Motor neuron (in vitro differentiated cells): ENCODE measurements around the gene GABRG3. TPM values are rescaled to one million over a fixed set of nuclear protein-coding genes. Genes with fewer than 3 reads are reported as not detected.
A peak's percentile ranks its signal among the peaks of the same experiment; 100 is the strongest.

Experiments used
- ATAC-seq, 8 experiments: fragments of 200-7000 bp; cut with Tn5 transposase; replicated peaks in 6 of 8; 2 replicates each; pipeline ENCODE4 v1.8.0; 2021; ENCODE audit warnings: mild to moderate bottlenecking in 8 of 8, moderate library complexity in 8 of 8
- H3K27ac ChIP-seq, 2 donors: fragments of 250-450 bp; sonication (Bioruptor Pico); 2 replicates each; pipeline ENCODE4 v1.9.0; 2021; ENCODE audit warnings: antibody characterized with exemption in 2 of 2, mild to moderate bottlenecking in 2 of 2, moderate library complexity in 1 of 2
- H3K4me1 ChIP-seq, 2 donors: fragments of 250-450 bp; sonication (Bioruptor Pico); replicated peaks in 1 of 2; 2 replicates each; pipeline ENCODE4 v1.6.1; 2021; ENCODE audit warnings: antibody characterized with exemption in 2 of 2, mild to moderate bottlenecking in 2 of 2, moderate library complexity in 1 of 2
- H3K4me3 ChIP-seq, 5 donors: fragments of 250-450 bp; sonication (Bioruptor Pico); 2 replicates each; pipeline ENCODE4 v1.9.0; 2021; ENCODE audit warnings: antibody characterized with exemption in 5 of 5, mild to moderate bottlenecking in 5 of 5, moderate library complexity in 4 of 5
- WGBS, 10 experiments: fragments of 450-650 bp; shearing (Covaris generic); methylation state at CpG; one replicate each; pipeline ENCODE4 v1.0.0; 2022; 5-methylcytosine and 5-hydroxymethylcytosine counted together
- in situ Hi-C, 9 experiments: fragments of 400-800 bp; cut with MboI; loops; one replicate each; pipeline ENCODE4 v1.15.0; 2021; ENCODE audit warnings: low sequenced_read_pairs in 9 of 9, low pct_unique_long_range_greater_than_20kb in 2 of 9; ENCODE audit not compliant: unreplicated experiment in 9 of 9
- total RNA-seq, 8 experiments: library from RNA; unstranded; fragments of 300-600 nt; gene quantifications; 2 replicates each; pipeline versions ENCODE4 v1.2.3 to v1.2.4, GENCODE V29; 2022

GABRG3 gene
- total RNA-seq, 8 experiments from 2014 or later = 0.04 to 3.4 (median 0.88) TPM

DNA sequence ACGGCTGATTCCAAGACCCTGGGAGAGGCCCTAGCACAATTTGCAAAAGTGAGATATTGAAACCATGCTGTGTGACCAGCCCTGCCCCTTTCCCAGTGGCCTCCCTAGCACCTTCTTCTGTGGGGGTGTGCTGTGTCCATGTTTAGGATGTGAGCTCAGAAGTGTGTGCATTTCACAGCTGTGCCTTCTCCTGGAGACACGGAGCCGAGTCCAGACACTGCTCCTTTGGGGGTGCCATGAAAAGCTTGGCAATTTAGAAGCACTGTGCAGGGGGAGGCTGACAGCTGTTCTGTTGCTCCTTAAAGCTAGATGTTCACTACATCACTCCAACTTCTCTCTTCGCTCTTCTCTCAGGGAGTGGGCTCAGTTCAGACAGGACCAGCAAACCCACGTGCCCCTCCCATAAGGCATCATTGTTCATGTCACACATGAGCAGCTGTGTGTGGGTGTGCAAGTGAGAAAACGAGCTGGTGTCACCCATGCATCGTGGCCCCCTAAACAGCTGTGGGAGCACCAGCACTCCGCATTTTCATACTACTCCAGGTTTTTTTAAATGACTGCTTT is 492.6 kb downstream of the GABRG3 start:
- peaks cover 2 to 5% of the 10 kb centered on the region in 2 donors for H3K4me1 ChIP-seq
- WGBS, 10 experiments = 16 to 100% (median 77%) methylated on average over 1 to 5 of the region's 8 CpGs; no CpG with 5 or more reads in 2 of the 10 experiments
- H3K27ac ChIP-seq = no peak overlapping the region
- no peak overlapping the region for H3K4me3 ChIP-seq
- ATAC-seq = peak in 2 of 8 experiments; percentile 39 to 44
- in situ Hi-C loops = no loop called here

DNA sequence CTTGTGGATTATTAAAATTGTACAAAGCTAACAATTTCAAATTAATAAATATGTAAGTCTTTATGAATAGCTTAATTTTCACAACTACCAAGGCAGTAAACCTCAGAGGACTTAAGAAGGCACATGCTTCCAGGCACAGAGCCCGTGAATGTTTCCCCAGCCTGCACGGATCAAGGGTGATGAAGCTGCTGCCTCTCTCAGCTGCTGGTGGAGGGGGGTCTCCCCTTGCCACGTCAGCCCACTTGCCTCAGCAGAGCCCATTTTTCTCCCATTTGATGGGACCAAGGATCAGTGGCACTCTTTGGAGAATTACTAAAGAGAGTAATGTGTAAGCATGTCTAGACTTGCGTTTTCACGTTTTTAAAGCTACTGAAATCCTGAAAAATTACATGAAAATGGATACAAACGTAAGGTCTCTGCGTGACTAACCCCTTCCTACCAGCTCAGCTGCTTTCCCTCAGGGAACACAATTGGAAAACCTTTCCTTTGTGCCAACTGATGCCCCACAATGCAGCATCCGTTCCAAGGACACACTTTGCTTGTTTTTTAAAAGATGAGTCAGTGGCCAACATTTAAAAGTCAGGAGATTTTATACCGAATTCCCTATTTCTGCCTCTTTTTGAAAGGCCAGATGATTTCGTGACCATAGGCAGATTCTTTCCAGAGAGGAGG is 494.1 kb downstream of the GABRG3 start:
- no peak overlapping the region for H3K27ac ChIP-seq
- ATAC-seq = peak in 5 of 8 experiments; percentile 33 to 88 (median 55)
- H3K4me3 ChIP-seq = no peak overlapping the region
- in situ Hi-C loops = no loop called here
- peaks cover 0 to 4% of the 10 kb centered on the region in 2 donors for H3K4me1 ChIP-seq
- WGBS, 10 experiments = 4 to 84% (median 57%) methylated on average over 3 to 10 of the region's 10 CpGs

DNA sequence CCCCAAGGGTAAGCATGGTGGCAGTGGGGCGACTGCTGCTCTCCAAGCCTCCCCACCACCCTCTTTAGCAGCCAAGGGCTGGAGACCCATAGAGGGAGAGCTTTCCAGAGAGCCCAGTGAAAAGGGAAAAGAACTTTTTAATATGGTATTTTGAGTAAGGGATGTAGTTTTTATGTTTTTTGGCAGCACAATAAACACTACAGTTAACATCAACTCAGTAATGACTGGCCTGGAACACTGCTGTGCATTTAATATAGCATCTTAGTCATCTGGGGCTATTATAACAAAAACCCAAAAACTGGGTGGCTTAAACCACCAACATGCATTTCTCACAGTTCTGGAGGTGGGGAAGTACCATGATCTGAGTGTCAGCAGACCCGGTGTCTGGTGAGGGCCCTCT is 495.8 kb downstream of the GABRG3 start:
- Histone ChIP-seq H3K4me1 (peaks cover 0 to 4% of the 10 kb centered on the region in 2 donors), H3K27ac (no peak overlapping the region), H3K4me3 (no peak overlapping the region)
- WGBS, 10 experiments = 0 to 83% (median 30%) methylated on average over 1 to 2 of the region's 2 CpGs; no CpG with 5 or more reads in 6 of the 10 experiments
- ATAC-seq = no peak
- in situ Hi-C loops = no loop called here

DNA sequence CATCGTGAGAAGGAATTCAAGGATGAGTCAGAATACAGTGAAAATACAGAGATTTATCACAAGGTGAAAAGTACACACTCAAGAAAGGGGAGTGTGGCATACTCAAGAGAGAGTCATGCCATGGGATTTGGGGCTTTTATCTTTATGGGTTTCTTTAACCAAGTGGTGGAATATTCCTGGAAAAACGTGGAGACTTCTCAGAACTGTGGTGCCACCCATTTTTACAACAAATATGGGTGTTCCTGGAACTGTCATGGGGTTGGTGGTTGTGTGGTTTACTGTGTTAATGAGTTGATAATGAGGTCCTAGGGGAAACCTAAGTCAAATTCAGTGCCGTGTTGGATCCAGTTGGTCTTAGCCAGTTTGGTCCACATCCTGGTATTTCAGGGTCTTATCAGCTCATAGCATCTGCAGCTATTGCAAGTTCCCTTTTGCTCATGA is 497.2 kb downstream of the GABRG3 start:
- peaks cover 0 to 4% of the 10 kb centered on the region in 2 donors for H3K4me1 ChIP-seq
- no peak overlapping the region for H3K4me3 ChIP-seq
- H3K27ac ChIP-seq = no peak overlapping the region
- WGBS, 10 experiments = 0 to 100% (median 56%) methylated on average over 1 to 3 of the region's 3 CpGs; no CpG with 5 or more reads in 3 of the 10 experiments
- peak in 2 of 8 experiments; percentile 68 to 77 for ATAC-seq
- in situ Hi-C loops = no loop called here

DNA sequence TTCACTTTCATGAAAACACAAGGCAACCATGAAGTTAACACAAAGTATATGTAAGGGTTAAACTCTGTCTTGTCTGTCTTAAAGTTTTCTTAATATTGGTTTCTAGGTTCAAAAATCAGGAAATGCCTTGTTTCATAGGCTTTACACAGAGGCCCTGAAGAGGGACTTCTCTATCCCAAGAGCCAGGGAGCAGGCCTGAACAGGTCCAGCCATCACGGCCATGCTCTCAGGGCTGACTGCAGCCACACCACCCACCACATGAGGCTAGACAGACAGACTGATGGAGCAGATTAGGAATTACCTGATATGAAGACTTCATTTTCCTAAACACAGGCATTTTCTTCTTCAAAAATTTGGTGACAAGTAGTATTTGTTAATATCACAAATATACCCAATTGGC is 502.9 kb downstream of the GABRG3 start:
- Histone ChIP-seq H3K27ac (no peak overlapping the region), H3K4me1 (no peaks in the 10 kb centered on the region), H3K4me3 (no peak overlapping the region)
- no peak for ATAC-seq
- 40 to 100% (median 82%) methylated on average over 1 of the region's 1 CpG; no CpG with 5 or more reads in 4 of the 10 experiments for WGBS, 10 experiments
- in situ Hi-C loops = no loop called here

DNA sequence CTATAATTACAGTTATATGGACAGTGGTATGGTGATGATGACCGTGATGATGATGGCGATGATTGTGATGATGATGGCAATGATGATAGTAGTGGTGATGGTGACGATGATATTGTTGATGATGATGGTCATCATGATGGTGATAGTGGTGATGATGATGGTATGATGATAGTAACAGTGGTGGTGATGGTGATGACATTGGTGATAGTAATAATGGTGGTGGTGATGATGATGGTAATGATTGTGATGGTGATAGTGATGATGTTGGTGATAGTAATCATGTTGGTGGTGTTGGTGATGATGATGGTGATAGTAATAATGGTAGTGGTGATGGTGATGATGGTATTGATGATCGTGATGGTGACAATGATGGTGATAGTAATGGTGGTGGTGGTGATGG is 504.4 kb downstream of the GABRG3 start:
- WGBS, 10 experiments = 43 to 100% (median 87%) methylated on average over 1 to 4 of the region's 4 CpGs
- H3K4me1 ChIP-seq = no peaks in the 10 kb centered on the region
- H3K4me3 ChIP-seq = no peak overlapping the region
- no peak for ATAC-seq
- in situ Hi-C loops = no loop called here
- no peak overlapping the region for H3K27ac ChIP-seq

DNA sequence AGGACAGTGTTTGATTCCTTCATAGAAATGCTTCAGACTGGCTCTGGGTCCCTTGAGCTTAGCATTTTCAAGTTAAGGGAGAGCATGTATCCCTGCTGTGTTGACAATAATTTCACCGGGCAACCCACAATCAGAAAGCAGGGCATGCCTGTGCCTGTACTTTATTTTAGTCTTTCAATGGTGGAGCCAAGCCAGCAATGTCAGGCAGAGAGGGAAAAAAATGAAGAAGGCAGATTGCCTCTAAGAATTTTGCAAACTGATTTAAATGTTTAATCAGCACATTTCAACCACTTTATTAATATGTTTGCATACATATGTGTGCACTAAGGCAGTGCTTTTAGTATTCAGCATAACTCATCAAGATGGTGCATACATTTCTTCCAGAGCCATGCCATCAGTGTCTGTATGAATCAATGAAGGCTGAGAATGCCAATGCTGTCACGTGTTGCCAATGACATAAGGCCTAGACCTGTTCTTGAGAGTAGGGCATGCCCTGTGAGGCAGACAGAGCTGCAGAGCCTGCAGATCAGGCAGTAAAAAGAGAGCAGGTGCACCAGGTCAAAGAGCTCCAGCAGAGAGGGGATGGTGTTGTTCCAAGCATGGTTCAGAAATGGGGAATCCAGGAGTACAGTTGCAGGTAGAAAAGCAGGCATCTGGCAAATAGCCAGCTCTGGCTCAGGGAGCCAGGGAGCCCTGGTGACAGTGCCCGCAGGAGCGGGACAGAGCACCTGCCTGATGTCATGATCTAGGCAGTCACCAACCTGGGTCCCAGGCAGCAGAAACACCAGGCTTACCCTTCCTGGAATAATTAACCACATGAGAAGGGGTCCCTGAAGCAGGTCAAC is 508.5 kb downstream of the GABRG3 start:
- peaks cover 2 to 9% of the 10 kb centered on the region in 2 donors for H3K4me1 ChIP-seq
- in situ Hi-C loops = no loop called here
- WGBS, 10 experiments = 45 to 79% (median 62%) methylated on average over 1 to 3 of the region's 4 CpGs; no CpG with 5 or more reads in 5 of the 10 experiments
- no peak overlapping the region for H3K4me3 ChIP-seq
- peak in 4 of 8 experiments; percentile 64 to 98 (median 86) for ATAC-seq
- H3K27ac ChIP-seq = no peak overlapping the region

DNA sequence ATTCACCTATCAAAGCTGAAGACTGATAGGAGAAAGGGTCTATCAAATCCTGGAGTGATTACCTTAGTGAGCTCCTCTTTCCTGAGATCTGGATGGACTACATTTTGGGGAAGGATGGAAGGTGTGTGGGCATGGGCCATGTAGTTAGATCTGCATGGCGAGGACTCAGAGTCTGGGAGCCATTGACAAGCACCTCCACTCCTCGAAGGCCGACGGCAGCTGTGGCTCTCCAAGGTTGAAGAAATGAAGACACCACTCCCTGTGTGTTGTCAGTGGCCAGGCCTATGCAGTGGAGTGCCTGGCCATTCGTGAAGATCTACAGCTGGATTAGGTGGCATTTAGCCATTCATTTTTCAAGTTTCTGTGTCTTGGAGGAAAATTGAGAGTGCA is 509.2 kb downstream of the GABRG3 start:
- Histone ChIP-seq H3K4me1 (peaks cover 2 to 9% of the 10 kb centered on the region in 2 donors), H3K27ac (no peak overlapping the region), H3K4me3 (no peak overlapping the region)
- in situ Hi-C loops = no loop called here
- WGBS, 10 experiments = 41 to 100% (median 85%) methylated on average over 1 to 5 of the region's 5 CpGs; no CpG with 5 or more reads in 4 of the 10 experiments
- no peak for ATAC-seq

DNA sequence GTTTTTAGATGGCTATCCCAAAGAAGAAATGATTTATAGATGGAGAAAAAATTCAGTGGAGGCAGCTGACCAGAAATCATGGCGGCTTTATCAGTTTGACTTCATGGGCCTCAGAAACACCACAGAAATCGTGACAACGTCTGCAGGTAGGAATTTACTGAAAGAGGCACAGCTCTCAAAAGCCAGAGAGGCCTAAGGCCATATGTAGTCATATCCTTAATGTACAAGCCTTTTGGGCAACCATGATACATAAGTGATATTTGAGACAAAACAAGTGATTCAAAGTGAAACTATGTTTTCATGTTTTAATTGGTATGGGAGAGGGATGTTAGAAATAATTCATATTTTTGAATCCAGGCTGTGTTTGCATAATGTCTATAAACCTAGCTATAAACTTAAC is 509.7 kb downstream of the GABRG3 start:
- 13 to 100% (median 93%) methylated on average over 1 to 3 of the region's 3 CpGs; no CpG with 5 or more reads in 3 of the 10 experiments for WGBS, 10 experiments
- no peak overlapping the region for H3K27ac ChIP-seq
- no peak for ATAC-seq
- H3K4me1 ChIP-seq = peaks cover 3 to 9% of the 10 kb centered on the region in 2 donors
- in situ Hi-C loops = no loop called here
- H3K4me3 ChIP-seq = no peak overlapping the region

DNA sequence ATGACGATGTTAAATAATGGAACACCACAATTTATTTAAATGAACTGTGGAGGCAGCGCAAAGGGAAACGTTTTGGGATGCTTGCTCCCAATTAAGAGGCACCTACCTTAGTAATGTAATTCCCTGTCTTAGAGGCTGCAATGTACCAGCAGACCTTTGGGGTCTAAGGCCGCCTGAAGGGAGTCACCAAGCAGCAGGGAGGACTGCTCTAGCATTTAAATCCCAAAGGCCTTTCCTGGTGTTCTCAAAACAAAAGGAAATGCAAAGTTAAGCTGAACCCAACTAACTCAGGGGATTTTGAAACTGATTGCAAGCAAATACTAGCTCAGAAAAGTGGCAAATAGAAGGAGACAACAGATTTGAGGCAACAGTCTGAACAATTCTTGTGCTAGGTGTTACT is 510.8 kb downstream of the GABRG3 start:
- peaks cover 14 to 19% of the 10 kb centered on the region in 2 donors for H3K4me1 ChIP-seq
- ATAC-seq = no peak
- no peak overlapping the region for H3K27ac ChIP-seq
- WGBS, 10 experiments = 33 to 70% (median 56%) methylated on average over 1 to 4 of the region's 4 CpGs; no CpG with 5 or more reads in 1 of the 10 experiments
- no peak overlapping the region for H3K4me3 ChIP-seq
- in situ Hi-C loops = no loop called here

DNA sequence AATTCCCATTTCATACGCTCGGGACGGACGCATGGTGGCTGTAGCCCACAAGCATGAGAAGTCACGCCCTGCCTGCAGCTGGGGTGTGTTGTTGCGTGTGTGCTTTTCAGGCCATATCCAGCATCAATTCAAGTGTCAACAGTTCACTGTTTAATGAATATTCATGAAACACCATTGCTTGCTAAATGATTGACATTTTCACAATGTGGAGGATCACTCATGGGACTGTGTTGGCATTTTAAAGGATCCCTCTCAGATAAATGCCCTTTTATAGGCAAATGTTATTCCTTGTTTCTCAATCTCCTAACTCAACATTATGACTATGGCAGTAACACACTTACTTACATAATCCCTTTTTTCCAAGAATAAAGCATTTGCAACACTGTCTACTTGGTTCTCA is 511.3 kb downstream of the GABRG3 start:
- Histone ChIP-seq H3K4me1 (peaks cover 19 to 20% of the 10 kb centered on the region in 2 donors), H3K27ac (no peak overlapping the region), H3K4me3 (no peak overlapping the region)
- in situ Hi-C loops = no loop called here
- ATAC-seq = peak in 3 of 8 experiments; percentile 36 to 56 (median 45)
- WGBS, 10 experiments = 54 to 89% (median 86%) methylated on average over 3 to 6 of the region's 6 CpGs; no CpG with 5 or more reads in 4 of the 10 experiments

DNA sequence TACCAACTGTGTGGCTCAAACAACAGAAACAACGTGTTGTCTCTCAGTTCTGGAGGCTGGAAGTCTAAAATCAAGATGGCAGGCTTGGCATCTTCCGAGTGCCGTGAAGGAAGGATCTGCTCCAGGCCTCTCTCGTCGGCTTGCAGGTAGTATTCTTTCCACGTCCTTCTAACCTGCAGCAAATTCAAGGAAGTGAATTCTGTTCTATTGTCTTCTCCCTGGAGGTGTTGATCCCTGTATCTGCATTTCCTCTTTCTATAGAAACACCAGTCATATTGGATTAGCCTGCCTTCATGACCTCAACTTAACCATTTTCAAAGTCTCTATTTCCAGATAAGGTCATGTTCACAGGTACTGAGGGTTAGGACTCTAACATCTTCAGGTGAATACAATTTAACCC is 512.1 kb downstream of the GABRG3 start:
- Histone ChIP-seq H3K4me3 (no peak overlapping the region), H3K27ac (no peak overlapping the region), H3K4me1 (peaks cover 22 to 24% of the 10 kb centered on the region in 2 donors)
- in situ Hi-C loops = no loop called here
- ATAC-seq = no peak
- WGBS, 10 experiments = 17 to 93% (median 73%) methylated on average over 1 to 6 of the region's 6 CpGs

DNA sequence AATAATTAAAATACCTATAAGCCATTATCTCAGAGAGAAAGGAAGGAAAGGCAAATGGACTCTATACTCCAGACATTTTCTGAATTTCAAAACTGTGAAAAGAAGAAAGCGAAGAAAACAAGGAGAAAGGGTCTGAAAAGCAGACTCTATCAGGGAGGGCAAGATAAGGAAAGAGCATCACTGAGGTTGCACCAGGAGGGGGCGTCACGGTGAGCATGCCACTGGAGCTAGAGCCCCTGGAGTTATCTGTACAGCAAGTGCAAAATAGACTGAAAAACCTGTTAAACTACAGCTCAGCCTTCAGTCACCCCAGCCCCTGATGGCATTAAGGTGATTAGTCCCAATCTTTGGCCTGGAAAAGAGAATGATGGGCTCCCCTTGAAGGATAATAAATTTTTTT is 514.3 kb downstream of the GABRG3 start:
- 0 to 94% (median 76%) methylated on average over 1 to 3 of the region's 3 CpGs; no CpG with 5 or more reads in 1 of the 10 experiments for WGBS, 10 experiments
- no peak overlapping the region for H3K4me3 ChIP-seq
- in situ Hi-C loops = no loop called here
- H3K4me1 ChIP-seq = peaks cover 22 to 24% of the 10 kb centered on the region in 2 donors
- ATAC-seq = no peak
- H3K27ac ChIP-seq = no peak overlapping the region
